HCT116 (cell line): ENCODE results near the gene ITPKB. TPM values are rescaled to one million over a fixed set of nuclear protein-coding genes. Genes with fewer than 3 reads are reported as not detected.

Experiments used
- ATAC-seq: fragments of 200-7000 bp; cut with Tn5 transposase; 2 replicates; pipeline ENCODE4 v1.9.1; 2020; ENCODE audit warnings: mild to moderate bottlenecking, moderate library complexity
- BruUV-seq: library from RNA; stranded (reverse); fragments of 400-500 nt; replicated peaks from 2 replicates; lab custom pipeline; 2021; lab: Mats Ljungman, UMichigan
- CTCF ChIA-PET: fragments of 300-600 bp; sonication (Branson Sonifier 250); formaldehyde crosslinking; loops from one replicate; lab custom pipeline; 2021; ENCODE audit warnings: antibody characterized with exemption; lab: Charles Lee
- POLR2A ChIA-PET: fragments of 300-600, 350-600 bp; sonication (Branson Sonifier 250); formaldehyde crosslinking; loops from one replicate; lab custom pipeline; 2021; ENCODE audit warnings: antibody characterized with exemption; lab: Charles Lee
- RAD21 ChIA-PET, 2 experiments: fragments of 300-600 bp; sonication (Branson Sonifier 250); formaldehyde crosslinking; loops; one replicate each; lab custom pipeline; 2023; ENCODE audit warnings: low total read pairs in 2 of 2; ENCODE audit not compliant: uncharacterized antibody in 2 of 2, unreplicated experiment in 2 of 2, low non-redundant PET in 1 of 2; lab: Charles Lee
- DNase-seq: peaks from one replicate; pipeline ENCODE4 v3.0.0-alpha.2; 2010; ENCODE audit warnings: low read depth, low spot score
- H2AFZ ChIP-seq: fragments of 200-600 bp; shearing (Covaris generic), sonication (generic); 2 replicates; pipeline ENCODE4 v1.6.1; 2017; ENCODE audit warnings: low read depth, mixed run types, mixed read lengths, antibody characterized with exemption, low read length; ENCODE audit not compliant: poor library complexity, severe bottlenecking
- H3K27ac ChIP-seq: 2 replicates; pipeline ENCODE4 v1.5.1; 2012; ENCODE audit warnings: low read depth, low read length
- H3K27me3 ChIP-seq: fragments of 200-600 bp; sonication (generic); 2 replicates; pipeline ENCODE4 v1.6.1; 2016; ENCODE audit warnings: mixed run types, low read length, mixed read lengths; ENCODE audit not compliant: insufficient read depth
- H3K36me3 ChIP-seq, 2 experiments: fragments of 200-500 bp in 1 of 2; fragments of 200-600 bp in 1 of 2; sonication (Bioruptor generic) in 1 of 2; sonication (generic) in 1 of 2; 2 replicates each; pipeline versions ENCODE4 v1.5.1 to v1.6.1; 2014 to 2016; ENCODE audit warnings: low read length in 2 of 2, inconsistent platforms in 1 of 2, mixed read lengths in 1 of 2, mixed run types in 1 of 2; ENCODE audit not compliant: insufficient read depth in 2 of 2, control insufficient read depth in 1 of 2
- H3K4me1 ChIP-seq, 2 experiments: fragments of 200-600 bp in 1 of 2; sonication (generic) in 1 of 2; 2 replicates each; pipeline versions ENCODE4 v1.5.1 to v1.6.1; 2012 to 2017; ENCODE audit warnings: low read length in 2 of 2, inconsistent platforms in 1 of 2, mild to moderate bottlenecking in 1 of 2, mixed read lengths in 1 of 2, mixed run types in 1 of 2, moderate library complexity in 1 of 2; ENCODE audit not compliant: insufficient read depth in 2 of 2, control insufficient read depth in 1 of 2
- H3K4me2 ChIP-seq: fragments of 200-600 bp; sonication (generic); 2 replicates; pipeline ENCODE4 v1.6.1; 2017; ENCODE audit warnings: mixed run types, low read length, mixed read lengths
- H3K4me3 ChIP-seq, 2 experiments: fragments of 200-600 bp in 1 of 2; sonication (generic) in 1 of 2; replicated peaks in 1 of 2; 2 replicates each; pipeline ENCODE4 v1.5.1; 2011 to 2016; ENCODE audit warnings: low read length in 2 of 2, control low read depth in 1 of 2, low read depth in 1 of 2, mild to moderate bottlenecking in 1 of 2, mixed read lengths in 1 of 2, mixed run types in 1 of 2
- H3K79me2 ChIP-seq: fragments of 200-600 bp; sonication (generic); 2 replicates; pipeline ENCODE4 v1.6.1; 2017; ENCODE audit warnings: mild to moderate bottlenecking, mixed run types, low read length, moderate library complexity, mixed read lengths; ENCODE audit not compliant: insufficient read depth
- H3K9ac ChIP-seq: fragments of 200-600 bp; sonication (generic); 2 replicates; pipeline ENCODE4 v1.6.1; 2016; ENCODE audit warnings: low read length, mixed read lengths
- H3K9me2 ChIP-seq: fragments of 200-600 bp; sonication (generic), shearing (Covaris generic); 2 replicates; pipeline ENCODE4 v1.6.1; 2017; ENCODE audit warnings: mixed run types, mild to moderate bottlenecking, moderate library complexity; ENCODE audit not compliant: insufficient read depth
- H3K9me3 ChIP-seq, 2 experiments: fragments of 200-500 bp in 1 of 2; fragments of 200-600 bp in 1 of 2; sonication (Bioruptor generic) in 1 of 2; sonication (generic) in 1 of 2; 2 replicates each; pipeline ENCODE4 v1.6.1; 2014 to 2017; ENCODE audit warnings: low read length in 2 of 2, mixed read lengths in 2 of 2, inconsistent platforms in 1 of 2, low read depth in 1 of 2, mild to moderate bottlenecking in 1 of 2, mixed run types in 1 of 2, moderate library complexity in 1 of 2; ENCODE audit not compliant: control insufficient read depth in 1 of 2, insufficient read depth in 1 of 2
- H4K20me1 ChIP-seq: fragments of 200-600 bp; sonication (generic), shearing (Covaris generic); 2 replicates; pipeline ENCODE4 v1.6.1; 2017; ENCODE audit warnings: mixed run types, mild to moderate bottlenecking, moderate library complexity; ENCODE audit not compliant: insufficient read depth
- CBX3 ChIP-seq: IDR thresholded peaks from 2 replicates; pipeline ENCODE4 v1.6.1; 2012; ENCODE audit warnings: low read depth
- CEBPB ChIP-seq: IDR thresholded peaks from 2 replicates; pipeline ENCODE4 v1.6.1; 2012; ENCODE audit warnings: low read depth
- ELF1 ChIP-seq: IDR thresholded peaks from 2 replicates; pipeline ENCODE4 v1.6.1; 2012; ENCODE audit warnings: low read depth, borderline replicate concordance
- POLR2A ChIP-seq: IDR thresholded peaks from 2 replicates; pipeline ENCODE4 v1.7.0; 2011; ENCODE audit warnings: borderline replicate concordance; ENCODE audit not compliant: insufficient read depth, insufficient read length; ENCODE audit errors: extremely low read depth
- SRF ChIP-seq: IDR thresholded peaks from 2 replicates; pipeline ENCODE4 v1.6.1; 2012; ENCODE audit warnings: low read depth
- YY1 ChIP-seq: IDR thresholded peaks from 2 replicates; pipeline ENCODE4 v1.6.1; 2011; ENCODE audit warnings: low read length, low read depth, moderate library complexity, mild to moderate bottlenecking; ENCODE audit not compliant: insufficient replicate concordance; ENCODE audit errors: extremely low read depth
- ZFX ChIP-seq: fragments of 450-650 bp; IDR thresholded peaks from 2 replicates; pipeline ENCODE4 v1.6.1; 2017
- intact Hi-C: fragments of 100-400 bp; cut with micrococcal nuclease; formaldehyde crosslinking; loops from 2 replicates; pipeline ENCODE4 v1.10.0; 2022
- total RNA-seq: library from RNA; stranded (reverse); gene quantifications from one replicate; pipeline ENCODE4 v1.2.1, GENCODE V29; 2021; ENCODE audit not compliant: unreplicated experiment

The ITPKB gene
- total RNA-seq, 1 experiment from 2014 or later = 4.4 TPM

GRCh38 chr1:226688808-226689207 lies 50.3 kb downstream of the ITPKB start:
- no TSS peak for BruUV-seq
- DNase-seq (no peak), ATAC-seq (no peak)
- Histone ChIP-seq H3K9me3 (no peaks in the 10 kb centered on the region), H3K27me3 (no peaks in the 10 kb centered on the region; the same call in 1 of the 2 replicates), H3K4me3 (no peak overlapping the region), H3K9me2 (no peaks in the 10 kb centered on the region), H4K20me1 (no peaks in the 10 kb centered on the region), H3K4me2 (no peak overlapping the region), H3K79me2 (no peaks in the 10 kb centered on the region), H2AFZ (no peak overlapping the region), H3K9ac (no peak overlapping the region), H3K27ac (no peak overlapping the region), H3K4me1 (no peaks in the 10 kb centered on the region), H3K36me3 (no peaks in the 10 kb centered on the region)
- ChIA-PET RAD21 (no interaction called here), POLR2A (no interaction called here), CTCF (no interaction called here)
- no peak for TF ChIP-seq ELF1
- TF ChIP-seq POLR2A = no peak
- TF ChIP-seq CEBPB = no peak
- intact Hi-C loops = no loop called here

- H3K36me3 ChIP-seq = no peaks in the 10 kb centered on the region
- no peak overlapping the region for H3K4me2 ChIP-seq
Measured at GRCh38 chr1:226688056-226688748, 50.9 kb downstream of the ITPKB start.

More at GRCh38 chr1:226688056-226688748, 50.9 kb downstream of the ITPKB start:
- DNase-seq = no peak
- Histone ChIP-seq H3K4me3 (no peak overlapping the region), H3K9me3 (no peaks in the 10 kb centered on the region), H3K9me2 (no peaks in the 10 kb centered on the region), H2AFZ (no peak overlapping the region), H3K9ac (no peak overlapping the region), H3K79me2 (no peaks in the 10 kb centered on the region), H3K27me3 (no peaks in the 10 kb centered on the region; the same call in 1 of the 2 replicates), H4K20me1 (no peaks in the 10 kb centered on the region), H3K27ac (no peak overlapping the region), H3K4me1 (no peaks in the 10 kb centered on the region)
- ChIA-PET POLR2A (no interaction called here), RAD21 (interaction anchor here in 1 of 2 experiments (0.6 kb wide), 1 partner anchor 55 kb away, joined by 3 read pairs; no protein-coding TSS in a partner anchor), CTCF (no interaction called here)
- intact Hi-C loops = no loop called here
- ATAC-seq = no peak
- no TSS peak for BruUV-seq
- TF ChIP-seq CBX3 (no peak), SRF (no peak), ZFX (no peak), YY1 (no peak)
